GM12873 (cell line): ENCODE data around the gene ASTN2.

Experiments
- CTCF ChIP-seq: IDR thresholded peaks from 2 replicates; pipeline ENCODE4 v1.5.1; 2012; ENCODE audit warnings: low read depth, mild to moderate bottlenecking, moderate library complexity, low read length, control low read depth; ENCODE audit not compliant: insufficient read depth; ENCODE audit errors: missing control alignments

The ASTN2 gene

DNA sequence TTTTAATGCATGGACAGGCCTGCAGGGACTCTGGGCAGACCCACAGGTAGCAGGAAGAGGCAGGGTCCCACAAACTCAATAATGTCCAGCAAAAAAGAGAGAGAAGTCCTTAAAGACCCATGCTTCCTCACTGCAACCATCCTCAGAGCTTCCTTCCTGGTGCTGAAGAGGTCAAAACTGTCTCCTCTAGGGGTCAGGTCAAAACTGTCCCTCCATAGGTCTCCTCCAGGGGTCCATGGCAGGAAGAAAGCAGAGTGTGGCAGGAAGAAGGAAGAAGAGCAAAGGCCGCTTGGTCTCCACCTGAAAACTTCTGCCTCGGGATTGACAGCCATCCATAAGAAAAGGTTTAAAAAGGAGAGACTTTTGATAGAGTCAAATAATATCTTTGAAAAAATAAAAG is 989.6 kb downstream of the ASTN2 start:
- TF ChIP-seq CTCF: no peak

- no peak for TF ChIP-seq CTCF
These were observed 991.7 kb downstream of the ASTN2 start for GRCh38 chr9:116423149-116423548.

DNA sequence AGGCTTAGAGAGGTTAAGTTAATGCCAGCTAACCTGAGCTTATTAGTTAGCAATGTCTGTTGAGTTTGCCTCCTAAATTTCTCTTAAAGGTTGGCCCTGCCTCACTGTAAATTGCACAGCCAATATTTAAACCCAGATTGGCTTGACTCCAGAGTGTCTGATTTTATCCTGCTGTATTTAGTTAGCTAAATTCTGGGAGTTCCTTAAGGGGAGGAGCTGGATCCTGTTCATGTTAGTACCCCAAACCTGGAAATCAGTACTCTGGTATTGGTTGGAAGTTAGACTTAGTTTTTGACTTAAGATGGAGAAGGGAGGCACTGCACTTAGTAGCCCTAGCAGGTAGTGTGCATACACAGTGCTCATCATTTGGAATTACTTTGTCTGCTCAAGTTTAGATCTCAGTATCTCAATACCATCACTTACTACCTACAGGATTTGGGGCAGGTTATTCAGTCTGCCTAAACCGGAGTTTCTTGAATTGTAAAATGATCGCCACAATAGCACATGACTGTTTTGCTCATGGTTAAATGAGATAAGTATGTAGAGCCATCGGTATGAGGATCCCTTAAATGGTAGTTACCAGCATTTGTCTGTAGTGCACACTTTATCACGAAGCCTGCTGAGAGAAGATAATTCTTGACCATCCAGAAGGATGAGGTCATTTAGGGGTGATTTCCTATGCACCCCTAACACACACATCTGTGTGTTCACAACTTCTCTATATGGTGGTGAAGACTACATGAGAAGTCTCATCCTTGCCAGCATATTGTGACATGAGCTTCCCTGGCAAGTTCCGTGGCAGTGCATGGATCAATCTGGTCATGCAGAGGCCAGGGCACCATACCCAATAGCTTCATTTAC is 992.5 kb downstream of the ASTN2 start:
- no peak for TF ChIP-seq CTCF

DNA sequence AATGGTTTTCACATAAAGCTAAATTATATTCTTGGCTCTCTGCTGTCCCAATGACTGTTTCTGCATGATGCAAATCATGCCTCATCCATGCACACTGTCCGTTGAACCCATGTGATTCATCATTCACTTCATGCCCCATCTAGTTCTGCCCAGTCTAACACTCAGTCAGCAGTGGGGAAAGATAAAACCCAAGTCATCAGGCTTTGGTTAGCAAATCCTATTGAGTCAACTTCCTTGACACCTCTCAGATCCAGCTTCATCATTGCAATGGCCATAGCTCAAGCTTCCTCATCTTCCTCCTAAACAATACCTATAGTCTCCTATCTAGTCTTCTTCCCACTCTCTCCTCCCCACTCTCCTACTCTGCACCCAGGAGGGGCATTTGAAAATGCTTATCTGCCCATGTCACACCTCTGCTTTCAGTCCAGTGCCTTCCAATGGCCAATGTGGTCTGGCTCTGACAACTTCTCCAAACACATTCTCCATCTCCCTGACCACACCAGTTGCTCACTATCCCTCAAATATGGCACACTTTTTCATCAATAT is 993.8 kb downstream of the ASTN2 start:
- TF ChIP-seq CTCF: no peak

DNA sequence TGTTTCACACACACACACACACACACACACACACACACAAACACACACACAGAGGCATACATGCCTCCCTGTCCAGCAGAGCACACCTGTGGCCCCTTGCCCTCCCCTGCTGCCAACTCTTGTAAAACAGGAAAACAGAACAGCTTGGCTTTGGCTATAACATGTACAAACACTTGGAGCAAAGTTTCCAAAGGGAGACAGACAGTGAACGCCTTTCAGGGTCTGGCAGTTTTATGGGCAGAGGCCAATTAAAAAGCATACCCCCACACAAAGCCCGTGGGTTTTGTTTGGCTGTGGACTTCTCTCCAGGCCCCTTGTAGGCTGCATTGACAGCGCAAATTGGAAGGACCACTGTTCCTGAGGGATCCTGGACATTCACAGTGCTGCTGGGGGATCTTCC is 995.7 kb downstream of the ASTN2 start:
- no peak for TF ChIP-seq CTCF

DNA sequence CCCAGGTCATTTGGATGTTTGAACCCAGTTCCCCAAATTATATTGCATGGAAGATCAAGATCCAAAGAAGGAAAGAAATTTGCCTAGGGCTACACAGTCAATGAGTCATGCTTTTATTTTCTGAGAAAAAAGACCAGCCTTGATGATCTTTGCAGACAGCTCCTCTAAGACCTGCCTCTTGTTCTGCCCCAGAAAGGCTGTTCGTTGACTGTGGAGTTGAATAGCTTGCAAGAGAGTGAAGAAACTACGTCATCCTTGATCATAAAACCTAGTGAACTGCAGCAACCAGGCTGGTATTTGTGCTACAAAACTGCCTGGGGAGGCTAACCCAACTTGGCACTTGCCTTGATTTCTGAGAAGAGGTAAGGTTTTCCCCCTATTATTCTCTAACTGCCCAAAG is 997.4 kb downstream of the ASTN2 start:
- TF ChIP-seq CTCF: no peak

DNA sequence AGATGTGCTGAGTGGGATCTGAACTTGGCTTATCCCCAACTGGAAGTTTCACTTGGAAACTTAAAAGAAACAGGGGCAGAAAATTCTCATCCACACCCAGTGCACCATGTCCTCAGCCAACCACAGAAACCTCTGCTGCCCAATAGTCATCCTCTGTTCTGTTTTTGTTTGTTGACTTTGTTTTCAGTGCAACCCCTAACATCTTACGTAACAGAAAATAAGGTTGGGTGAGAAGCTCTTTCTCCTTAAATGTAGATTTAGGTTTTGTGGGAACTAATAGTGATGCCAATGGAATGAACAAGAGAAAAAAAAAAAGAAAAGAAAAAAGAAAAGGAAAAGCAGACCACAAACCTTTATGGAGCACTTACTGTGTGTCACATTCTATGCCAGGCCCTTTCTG is 998.4 kb downstream of the ASTN2 start:
- no peak for TF ChIP-seq CTCF
